Measurements from ENCODE around the gene RTN4RL2. TPM values are rescaled to one million over a fixed set of nuclear protein-coding genes. Genes with fewer than 3 reads are reported as not detected.

RTN4RL2 gene
- total and polyA plus RNA-seq, 8 donors: 0.55 to 2.7 (median 1.3) TPM

GRCh38 chr11:57434640-57435546 lies 25.4 kb upstream of the RTN4RL2 start:
- FAIRE-seq: no peak
- H3K27ac ChIP-seq: peak overlapping the region in 1 of 4 donors; percentile 22
- 75% methylated on average over 15 of the region's 15 CpGs for WGBS, 2 donors
- TF ChIP-seq CTCF (IDR thresholded peaks at IDR 0.05): no peak
- H3K36me3 ChIP-seq: no peaks in the 10 kb centered on the region
- no peaks in the 10 kb centered on the region for H3K27me3 ChIP-seq
- no peak for DNase-seq
- H3K4me1 ChIP-seq: peaks cover 0 to 4% (median 3%) of the 10 kb centered on the region in 3 donors
- intact Hi-C loops (cut with DNase I): no loop called here
- no peaks in the 10 kb centered on the region for H3K9me3 ChIP-seq
- peak in 3 of 4 donors; percentile 57 to 69 (median 63) for ATAC-seq
- H3K4me3 ChIP-seq: no peak overlapping the region

GRCh38 chr11:57436031-57436430 lies 24.3 kb upstream of the RTN4RL2 start:
- intact Hi-C loops (cut with DNase I): no loop called here
- Histone ChIP-seq H3K27ac (no peak overlapping the region), H3K4me3 (no peak overlapping the region), H3K36me3 (no peaks in the 10 kb centered on the region), H3K9me3 (no peaks in the 10 kb centered on the region), H3K27me3 (no peaks in the 10 kb centered on the region), H3K4me1 (peaks cover 0 to 4% (median 0%) of the 10 kb centered on the region in 3 donors)
- no peak for FAIRE-seq
- DNase-seq: no peak
- no peak for TF ChIP-seq CTCF (IDR thresholded peaks at IDR 0.05)
- 90% methylated on average over 7 of the region's 7 CpGs for WGBS, 2 donors
- no peak for ATAC-seq

DNA sequence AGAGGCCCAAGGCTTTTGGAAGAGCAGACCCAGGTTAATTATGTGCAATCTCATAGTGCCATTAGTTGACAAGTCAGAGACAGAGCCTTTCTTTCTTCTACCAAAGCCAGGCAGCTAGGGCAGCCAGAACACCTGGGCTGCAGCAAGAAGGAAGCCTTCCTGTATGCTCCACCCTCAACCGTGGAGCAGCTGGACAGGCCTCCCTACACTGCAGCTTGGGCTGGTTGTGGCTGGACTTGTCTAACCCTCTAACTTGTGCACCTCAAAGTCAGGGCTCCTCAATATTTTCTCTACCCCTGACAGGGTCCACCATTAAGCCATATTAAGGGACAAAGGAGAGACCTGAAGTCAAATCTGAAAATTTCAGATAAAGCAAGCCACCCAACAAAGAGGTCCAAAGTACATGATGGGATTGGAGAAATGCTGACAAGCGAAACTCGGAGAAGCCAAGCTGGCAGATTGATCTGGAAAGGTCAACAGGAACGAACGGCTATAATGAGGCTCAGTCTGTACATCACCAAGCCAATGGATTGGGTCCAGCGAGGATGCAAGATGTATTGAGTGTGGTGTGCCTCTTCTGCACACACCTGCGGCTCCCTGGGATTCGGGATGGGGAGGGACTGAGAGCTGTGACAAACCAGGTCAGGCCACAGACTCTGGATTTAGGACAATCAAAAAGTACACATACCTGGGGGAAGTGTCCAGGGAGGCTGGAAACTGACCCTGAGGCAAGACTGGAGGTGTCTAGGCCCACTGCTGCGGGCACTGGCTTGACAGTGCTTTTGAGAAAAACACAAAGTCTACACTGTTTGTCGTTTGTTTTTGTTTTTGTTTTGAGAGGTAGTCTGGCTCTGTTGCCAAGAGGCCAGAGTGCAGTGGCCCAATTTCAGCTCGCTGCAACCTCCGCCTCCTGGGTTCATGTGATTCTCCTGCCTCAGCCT lies 21.7 kb upstream of the RTN4RL2 start:
- 76% methylated on average over 12 of the region's 12 CpGs for WGBS, 2 donors
- FAIRE-seq (no peak), DNase-seq (no peak), ATAC-seq (no peak)
- Histone ChIP-seq H3K36me3 (no peaks in the 10 kb centered on the region), H3K4me3 (no peak overlapping the region), H3K27ac (no peak overlapping the region), H3K4me1 (peaks cover 0 to 4% (median 0%) of the 10 kb centered on the region in 3 donors), H3K27me3 (no peaks in the 10 kb centered on the region), H3K9me3 (no peaks in the 10 kb centered on the region)
- TF ChIP-seq CTCF (IDR thresholded peaks at IDR 0.05): no peak
- intact Hi-C loops (cut with DNase I): no loop called here

DNA sequence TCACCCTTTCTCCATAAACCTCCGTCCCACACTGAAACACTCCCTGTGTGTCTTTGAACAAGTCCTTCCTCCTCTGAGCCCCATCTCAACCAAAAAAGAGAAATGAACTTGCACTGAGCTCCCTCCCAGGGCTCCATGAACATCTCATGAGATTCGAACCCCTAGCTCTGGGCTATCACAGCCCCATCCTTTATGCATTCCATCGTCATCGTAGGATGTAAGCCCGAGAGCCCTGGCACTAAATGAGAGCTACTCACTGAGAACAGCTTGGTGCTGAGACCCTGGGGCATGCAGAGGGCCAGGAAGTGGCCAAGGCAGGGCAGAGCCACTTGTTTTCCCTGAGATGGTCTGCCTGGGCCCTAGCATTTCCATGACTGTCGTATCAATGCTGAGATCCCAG lies 20.5 kb upstream of the RTN4RL2 start:
- TF ChIP-seq CTCF (IDR thresholded peaks at IDR 0.05): no peak
- ATAC-seq: no peak
- intact Hi-C loops (cut with DNase I): no loop called here
- Histone ChIP-seq H3K9me3 (no peaks in the 10 kb centered on the region), H3K4me3 (no peak overlapping the region), H3K27ac (no peak overlapping the region), H3K36me3 (no peaks in the 10 kb centered on the region), H3K4me1 (no peaks in the 10 kb centered on the region), H3K27me3 (no peaks in the 10 kb centered on the region)
- no peak for FAIRE-seq
- WGBS, 2 donors: 79 to 81% methylated on average over 6 of the region's 6 CpGs
- no peak for DNase-seq

Data from pancreas (tissue), 10 donors.